C4-2B (cell line): ENCODE data around the gene IRF8.

ENCODE experiments used
- ZFX ChIP-seq: fragments of 450-650 bp; IDR thresholded peaks from 2 replicates; pipeline ENCODE4 v1.6.1; 2017
- TF ChIP-seq, protein P1 (sequence below): fragments of 450-650 bp; conservative IDR thresholded peaks from 2 replicates; pipeline ENCODE4 v1.5.1; 2017; ENCODE audit warnings: mild to moderate bottlenecking

DNA sequence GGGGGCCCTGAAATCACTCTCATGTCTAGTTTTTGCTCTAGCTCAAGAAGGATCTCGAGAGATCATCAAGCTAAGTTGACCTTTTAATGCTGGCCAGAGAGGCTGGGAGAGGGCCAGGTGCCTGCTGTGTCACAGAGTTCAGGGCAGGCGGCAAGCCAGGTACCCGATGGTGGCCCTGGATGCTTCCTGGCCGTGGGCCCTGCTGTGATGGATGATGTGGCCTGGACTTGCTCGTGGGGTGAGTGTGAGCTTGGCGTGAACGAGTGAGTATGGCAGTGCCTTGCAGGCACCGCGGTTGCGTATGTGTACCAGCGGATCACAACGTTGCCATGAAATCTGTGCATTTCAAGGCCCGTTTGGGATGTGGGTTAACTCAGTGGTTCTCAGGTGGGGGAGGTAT is 7.4 kb downstream of the IRF8 start:
- TF ChIP-seq, protein P1, sequence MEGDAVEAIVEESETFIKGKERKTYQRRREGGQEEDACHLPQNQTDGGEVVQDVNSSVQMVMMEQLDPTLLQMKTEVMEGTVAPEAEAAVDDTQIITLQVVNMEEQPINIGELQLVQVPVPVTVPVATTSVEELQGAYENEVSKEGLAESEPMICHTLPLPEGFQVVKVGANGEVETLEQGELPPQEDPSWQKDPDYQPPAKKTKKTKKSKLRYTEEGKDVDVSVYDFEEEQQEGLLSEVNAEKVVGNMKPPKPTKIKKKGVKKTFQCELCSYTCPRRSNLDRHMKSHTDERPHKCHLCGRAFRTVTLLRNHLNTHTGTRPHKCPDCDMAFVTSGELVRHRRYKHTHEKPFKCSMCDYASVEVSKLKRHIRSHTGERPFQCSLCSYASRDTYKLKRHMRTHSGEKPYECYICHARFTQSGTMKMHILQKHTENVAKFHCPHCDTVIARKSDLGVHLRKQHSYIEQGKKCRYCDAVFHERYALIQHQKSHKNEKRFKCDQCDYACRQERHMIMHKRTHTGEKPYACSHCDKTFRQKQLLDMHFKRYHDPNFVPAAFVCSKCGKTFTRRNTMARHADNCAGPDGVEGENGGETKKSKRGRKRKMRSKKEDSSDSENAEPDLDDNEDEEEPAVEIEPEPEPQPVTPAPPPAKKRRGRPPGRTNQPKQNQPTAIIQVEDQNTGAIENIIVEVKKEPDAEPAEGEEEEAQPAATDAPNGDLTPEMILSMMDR, result no peak
- TF ChIP-seq ZFX, result no peak
